Heart left ventricle (tissue), 13 donors: Measurements from ENCODE around the gene OR6X1.

Experiments used
- POLR2A ChIP-seq, 2 donors: fragments of 450-650 bp; IDR thresholded peaks; one replicate each; pipeline ENCODE4 v1.6.1; 2017; ENCODE audit warnings: antibody characterized with exemption in 2 of 2, mild to moderate bottlenecking in 2 of 2, moderate library complexity in 2 of 2
- TF ChIP-seq, protein P1 (sequence below), 12 donors: fragments of 200-600 bp; sonication (generic) in 4 of 12; IDR thresholded peaks; one replicate each; pipeline versions ENCODE4 v1.5.0 to v1.8.0; 2018 to 2022; ENCODE audit warnings: antibody characterized with exemption in 12 of 12, mild to moderate bottlenecking in 5 of 12
- donor health status: ischemic (EF 13 %, LVEDD 7.1; RV severe dilation, severe dysfunction).
- donor health status: DM: no; HTN: yes; CAD: no.
- donor health status: DM: no; HTN: no; CAD: no.
- donor health status: ischemic (EF 25% LVEDD 6.9; RV normal size, moderate dysfunction).
- donor health status: ischemic (EF 25% LVEDD 5.7; RV mildly dilated, moderate dysfunction).
- donor health status: ischemic (EF 35%, LVEDD 5.7; RV mildly dilated, moderate dysfunction).
- donor health status: nonischemic (EF 11% LVEDD 7.7; RV severe dilation, severe dysfunction).
- donor health status: DM: yes; HTN: yes; CAD: no.
- donor health status: PGD.
- donor health status: ischemic (EF 29% LVEDD 5.4; RV normal size, mild dysfunction).
- donor health status: nonischemic (EF 23%, LVEDD 6.1; RV moderate dilation, normal function).

DNA sequence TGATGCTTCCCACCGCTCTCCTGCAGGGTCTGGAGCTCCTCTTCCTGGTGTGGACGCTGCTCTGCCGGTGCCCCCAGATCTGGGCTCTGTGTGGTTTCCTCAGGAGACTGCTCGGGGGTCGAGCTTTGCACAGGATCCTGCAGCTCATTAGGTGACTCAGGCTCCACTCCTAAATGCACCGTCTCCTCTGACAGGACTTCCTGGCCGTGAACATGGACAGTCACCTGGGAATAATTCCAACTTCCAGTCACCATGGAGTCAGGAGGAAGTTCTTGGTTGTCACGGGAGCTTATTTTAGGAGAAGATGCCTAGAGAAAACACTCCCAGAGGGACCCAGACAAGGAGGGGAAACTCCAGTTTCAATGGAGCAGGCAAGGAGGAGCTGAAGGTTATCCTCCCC lies 24.7 kb downstream of the OR6X1 start:
- TF ChIP-seq, protein P1, sequence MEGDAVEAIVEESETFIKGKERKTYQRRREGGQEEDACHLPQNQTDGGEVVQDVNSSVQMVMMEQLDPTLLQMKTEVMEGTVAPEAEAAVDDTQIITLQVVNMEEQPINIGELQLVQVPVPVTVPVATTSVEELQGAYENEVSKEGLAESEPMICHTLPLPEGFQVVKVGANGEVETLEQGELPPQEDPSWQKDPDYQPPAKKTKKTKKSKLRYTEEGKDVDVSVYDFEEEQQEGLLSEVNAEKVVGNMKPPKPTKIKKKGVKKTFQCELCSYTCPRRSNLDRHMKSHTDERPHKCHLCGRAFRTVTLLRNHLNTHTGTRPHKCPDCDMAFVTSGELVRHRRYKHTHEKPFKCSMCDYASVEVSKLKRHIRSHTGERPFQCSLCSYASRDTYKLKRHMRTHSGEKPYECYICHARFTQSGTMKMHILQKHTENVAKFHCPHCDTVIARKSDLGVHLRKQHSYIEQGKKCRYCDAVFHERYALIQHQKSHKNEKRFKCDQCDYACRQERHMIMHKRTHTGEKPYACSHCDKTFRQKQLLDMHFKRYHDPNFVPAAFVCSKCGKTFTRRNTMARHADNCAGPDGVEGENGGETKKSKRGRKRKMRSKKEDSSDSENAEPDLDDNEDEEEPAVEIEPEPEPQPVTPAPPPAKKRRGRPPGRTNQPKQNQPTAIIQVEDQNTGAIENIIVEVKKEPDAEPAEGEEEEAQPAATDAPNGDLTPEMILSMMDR (IDR thresholded peaks at IDR 0.05), result no peak
- TF ChIP-seq POLR2A (IDR thresholded peaks at IDR 0.05), result no peak
